Mesenchymal stem cell (in vitro differentiated cells and primary cell): ENCODE results near the gene CALHM2.
A peak's percentile ranks its signal among the peaks of the same experiment; 100 is the strongest.

ENCODE experiments used
- DNase-seq: peaks from one replicate; pipeline ENCODE4 v3.0.0-alpha.2; 2013
- H2AFZ ChIP-seq: one replicate; pipeline ENCODE4 v1.6.1; 2013; ENCODE audit warnings: low read depth, mild to moderate bottlenecking, control low read depth, inconsistent platforms, low read length, moderate library complexity
- H2AK5ac ChIP-seq: 2 replicates; pipeline ENCODE4 v1.6.1; 2013; ENCODE audit warnings: low read length, moderate library complexity, mild to moderate bottlenecking, inconsistent platforms; ENCODE audit not compliant: severe bottlenecking
- H2BK120ac ChIP-seq: one replicate; pipeline ENCODE4 v1.6.1; 2013; ENCODE audit warnings: low read depth, mild to moderate bottlenecking, inconsistent platforms, low read length, moderate library complexity
- H2BK12ac ChIP-seq, 2 experiments: one replicate each; pipeline ENCODE4 v1.6.1; 2013; ENCODE audit warnings: inconsistent platforms in 2 of 2, low read length in 2 of 2, mild to moderate bottlenecking in 2 of 2, moderate library complexity in 2 of 2, control low read depth in 1 of 2
- H2BK15ac ChIP-seq: one replicate; pipeline ENCODE4 v1.6.1; 2013; ENCODE audit warnings: mild to moderate bottlenecking, low read depth, inconsistent platforms; ENCODE audit not compliant: poor library complexity, severe bottlenecking
- H2BK5ac ChIP-seq: 2 replicates; pipeline ENCODE4 v1.6.1; 2013; ENCODE audit warnings: low read depth, mild to moderate bottlenecking, low read length, control low read depth, inconsistent platforms; ENCODE audit not compliant: poor library complexity, severe bottlenecking
- H3K14ac ChIP-seq, 2 experiments: one replicate each; pipeline ENCODE4 v1.6.1; 2013; ENCODE audit warnings: inconsistent platforms in 2 of 2, low read length in 2 of 2, control low read depth in 1 of 2, mild to moderate bottlenecking in 1 of 2, moderate library complexity in 1 of 2
- H3K18ac ChIP-seq, 2 experiments: one replicate each; pipeline ENCODE4 v1.6.1; 2013; ENCODE audit warnings: inconsistent platforms in 2 of 2, low read length in 2 of 2, control low read depth in 1 of 2, low read depth in 1 of 2, mild to moderate bottlenecking in 1 of 2
- H3K23ac ChIP-seq, 2 experiments: one replicate each; pipeline ENCODE4 v1.6.1; 2013; ENCODE audit warnings: inconsistent platforms in 2 of 2, low read length in 2 of 2, mild to moderate bottlenecking in 2 of 2, moderate library complexity in 2 of 2, control low read depth in 1 of 2
- H3K27ac ChIP-seq: 2 replicates; pipeline ENCODE4 v1.5.1; 2013; ENCODE audit warnings: mild to moderate bottlenecking, moderate library complexity, low read length, control low read depth, inconsistent platforms; ENCODE audit not compliant: poor library complexity, severe bottlenecking
- H3K27me3 ChIP-seq, 2 experiments: 2 replicates each; pipeline versions ENCODE4 v1.6.1 to v1.7.0; 2013; ENCODE audit warnings: low read length in 2 of 2, mild to moderate bottlenecking in 2 of 2, moderate library complexity in 2 of 2, control low read depth in 1 of 2, inconsistent platforms in 1 of 2; ENCODE audit not compliant: control insufficient read depth in 1 of 2, insufficient read depth in 1 of 2
- H3K36me3 ChIP-seq, 2 experiments: 2 replicates each; pipeline versions ENCODE4 v1.6.1 to v1.7.0; 2013; ENCODE audit warnings: low read length in 2 of 2, control low read depth in 1 of 2, inconsistent platforms in 1 of 2, low read depth in 1 of 2, mild to moderate bottlenecking in 1 of 2; ENCODE audit not compliant: insufficient read depth in 2 of 2, control insufficient read depth in 1 of 2
- H3K4ac ChIP-seq, 2 experiments: one replicate each; pipeline ENCODE4 v1.6.1; 2013; ENCODE audit warnings: inconsistent platforms in 2 of 2, low read length in 2 of 2, mild to moderate bottlenecking in 2 of 2, moderate library complexity in 2 of 2, control low read depth in 1 of 2, low read depth in 1 of 2
- H3K4me1 ChIP-seq: 2 replicates; pipeline ENCODE4 v1.6.1; 2013; ENCODE audit warnings: low read depth, low read length, control low read depth; ENCODE audit not compliant: control insufficient read depth, insufficient read depth
- H3K4me2 ChIP-seq: 2 replicates; pipeline ENCODE4 v1.6.1; 2013; ENCODE audit warnings: low read length, mild to moderate bottlenecking, inconsistent platforms; ENCODE audit not compliant: poor library complexity, severe bottlenecking
- H3K4me3 ChIP-seq, 2 experiments: 2 replicates each; pipeline versions ENCODE4 v1.5.1 to v1.7.0; 2013; ENCODE audit warnings: low read length in 2 of 2, mild to moderate bottlenecking in 2 of 2, control low read depth in 1 of 2, low read depth in 1 of 2; ENCODE audit not compliant: insufficient read depth in 1 of 2
- H3K79me1 ChIP-seq: replicated peaks from 2 replicates; pipeline ENCODE4 v1.6.1; 2013; ENCODE audit warnings: mild to moderate bottlenecking, control low read depth, low read length, inconsistent platforms; ENCODE audit not compliant: poor library complexity, severe bottlenecking
- H3K9ac ChIP-seq: 2 replicates; pipeline ENCODE4 v1.7.0; 2013; ENCODE audit warnings: mild to moderate bottlenecking, low read length, moderate library complexity
- H3K9me3 ChIP-seq: 2 replicates; pipeline ENCODE4 v1.7.0; 2013; ENCODE audit warnings: mild to moderate bottlenecking, low read length; ENCODE audit not compliant: control insufficient read depth
- H4K8ac ChIP-seq: one replicate; pipeline ENCODE4 v1.6.1; 2013; ENCODE audit warnings: inconsistent platforms, mild to moderate bottlenecking, low read length, moderate library complexity
- H4K91ac ChIP-seq: one replicate; pipeline ENCODE4 v1.6.1; 2013; ENCODE audit warnings: mild to moderate bottlenecking, low read length, inconsistent platforms
- WGBS: methylation state at CpG from one replicate; pipeline ENCODE4 v1.1.7; 2013; ENCODE audit warnings: mixed read lengths; 5-methylcytosine and 5-hydroxymethylcytosine counted together

CALHM2 gene

GRCh38 chr10:103439776-103440175 is 12.4 kb downstream of the CALHM2 start:
- Histone ChIP-seq H3K4me2 (no peak overlapping the region), H2BK120ac (no peak overlapping the region), H3K27ac (no peak overlapping the region), H2AK5ac (no peak overlapping the region), H3K4me3 (no peak overlapping the region), H3K4ac (no peak overlapping the region), H2BK15ac (no peak overlapping the region), H3K79me1 (no peaks in the 10 kb centered on the region), H3K27me3 (no peaks in the 10 kb centered on the region), H3K23ac (no peak overlapping the region), H2AFZ (no peak overlapping the region), H3K9ac (no peak overlapping the region), H3K36me3 (peaks cover 78 to 82% of the 10 kb centered on the region in 2 experiments), H4K8ac (no peak overlapping the region), H3K9me3 (no peaks in the 10 kb centered on the region), H3K4me1 (peaks cover 9% of the 10 kb centered on the region), H3K18ac (no peak overlapping the region), H2BK5ac (no peak overlapping the region), H2BK12ac (no peak overlapping the region), H3K14ac (no peak overlapping the region), H4K91ac (no peak overlapping the region)
- 88% methylated on average over 2 of the region's 4 CpGs for WGBS
- no peak for DNase-seq

- Histone ChIP-seq H4K8ac (no peak overlapping the region), H3K4me2 (no peak overlapping the region), H3K27me3 (no peaks in the 10 kb centered on the region), H2AFZ (no peak overlapping the region), H3K79me1 (peaks cover 17% of the 10 kb centered on the region), H3K9ac (peak overlapping the region; percentile 21), H3K36me3 (peaks cover 54 to 85% of the 10 kb centered on the region in 2 experiments), H3K18ac (no peak overlapping the region), H3K4me1 (no peaks in the 10 kb centered on the region), H3K14ac (no peak overlapping the region), H2AK5ac (no peak overlapping the region), H2BK15ac (no peak overlapping the region), H3K27ac (no peak overlapping the region), H3K9me3 (no peaks in the 10 kb centered on the region), H3K4me3 (no peak overlapping the region), H3K23ac (no peak overlapping the region), H3K4ac (no peak overlapping the region), H2BK12ac (no peak overlapping the region), H2BK5ac (no peak overlapping the region), H2BK120ac (no peak overlapping the region), H4K91ac (no peak overlapping the region)
- DNase-seq: no peak
- WGBS: 100% methylated on average over 1 of the region's 2 CpGs
Observed at GRCh38 chr10:103433858-103434257, 18.3 kb downstream of the CALHM2 start.

GRCh38 chr10:103431902-103432301 is 20.3 kb downstream of the CALHM2 start:
- H3K4me2 ChIP-seq: no peak overlapping the region
- H3K14ac ChIP-seq: no peak overlapping the region
- no peak overlapping the region for H3K4ac ChIP-seq
- no peak overlapping the region for H3K23ac ChIP-seq
- H2BK5ac ChIP-seq: no peak overlapping the region
- no peak overlapping the region for H4K8ac ChIP-seq
- 93% methylated on average over 8 of the region's 8 CpGs for WGBS
- H3K79me1 ChIP-seq: peaks cover 22% of the 10 kb centered on the region
- no peaks in the 10 kb centered on the region for H3K4me1 ChIP-seq
- no peak overlapping the region for H2BK15ac ChIP-seq
- no peaks in the 10 kb centered on the region for H3K27me3 ChIP-seq
- no peak overlapping the region for H2AK5ac ChIP-seq
- no peak overlapping the region for H3K27ac ChIP-seq
- peaks cover 49 to 89% of the 10 kb centered on the region in 2 experiments for H3K36me3 ChIP-seq
- H2AFZ ChIP-seq: no peak overlapping the region
- H3K9ac ChIP-seq: no peak overlapping the region
- H3K4me3 ChIP-seq: no peak overlapping the region
- no peak overlapping the region for H3K18ac ChIP-seq
- DNase-seq: peak; percentile 26
- H4K91ac ChIP-seq: no peak overlapping the region
- H2BK120ac ChIP-seq: no peak overlapping the region
- no peak overlapping the region for H2BK12ac ChIP-seq
- no peaks in the 10 kb centered on the region for H3K9me3 ChIP-seq

GRCh38 chr10:103429647-103430046 is 22.5 kb downstream of the CALHM2 start:
- 100% methylated on average over 5 of the region's 5 CpGs for WGBS
- no peak overlapping the region for H3K4me3 ChIP-seq
- no peak overlapping the region for H3K4me2 ChIP-seq

More at GRCh38 chr10:103429647-103430046, 22.5 kb downstream of the CALHM2 start:
- H2BK15ac ChIP-seq: no peak overlapping the region
- H3K14ac ChIP-seq: no peak overlapping the region
- peaks cover 31% of the 10 kb centered on the region for H3K79me1 ChIP-seq
- no peak overlapping the region for H2BK5ac ChIP-seq
- no peak overlapping the region for H3K9ac ChIP-seq
- H3K23ac ChIP-seq: no peak overlapping the region
- no peaks in the 10 kb centered on the region for H3K27me3 ChIP-seq
- H4K8ac ChIP-seq: no peak overlapping the region
- no peak overlapping the region for H3K27ac ChIP-seq
- no peak overlapping the region for H2AFZ ChIP-seq
- H3K4me1 ChIP-seq: no peaks in the 10 kb centered on the region
- H4K91ac ChIP-seq: no peak overlapping the region
- H2BK12ac ChIP-seq: no peak overlapping the region
- no peak overlapping the region for H2BK120ac ChIP-seq
- no peak overlapping the region for H3K18ac ChIP-seq
- H3K9me3 ChIP-seq: no peaks in the 10 kb centered on the region
- no peak overlapping the region for H3K4ac ChIP-seq
- DNase-seq: no peak
- H3K36me3 ChIP-seq: peaks cover 43 to 85% of the 10 kb centered on the region in 2 experiments
- H2AK5ac ChIP-seq: no peak overlapping the region
